Vagina (tissue), 2 donors: ENCODE data around the gene PRELID1. TPM values are rescaled to one million over a fixed set of nuclear protein-coding genes. Genes with fewer than 3 reads are reported as not detected.

Source experiments
- DNase-seq, 2 donors: peaks; one replicate each; pipeline ENCODE4 v3.0.0-alpha.2; 2017; ENCODE audit errors: extremely low spot score in 2 of 2
- H3K27ac ChIP-seq: fragments of 200-600 bp; sonication (generic); one replicate; pipeline ENCODE4 v1.5.1; 2019
- H3K27me3 ChIP-seq: fragments of 200-600 bp; sonication (generic); one replicate; pipeline ENCODE4 v1.5.1; 2019
- H3K36me3 ChIP-seq, 2 donors: fragments of 200-600 bp; sonication (generic); one replicate each; pipeline ENCODE4 v1.5.1; 2017 to 2019
- H3K4me1 ChIP-seq: fragments of 200-600 bp; sonication (generic); one replicate; pipeline ENCODE4 v1.5.1; 2019
- H3K4me3 ChIP-seq, 2 donors: fragments of 200-600 bp; sonication (generic); 1 replicate in 1 of 2; 2 replicates in 1 of 2; pipeline ENCODE4 v1.5.1; 2016 to 2019
- H3K9me3 ChIP-seq: fragments of 200-600 bp; sonication (generic); one replicate; pipeline ENCODE4 v1.5.1; 2019
- CTCF ChIP-seq, 3 experiments: fragments of 450-650 bp in 2 of 3; fragments of 200-600 bp in 1 of 3; sonication (generic) in 1 of 3; IDR thresholded peaks; one replicate each; pipeline ENCODE4 v1.5.1; 2017 to 2019; ENCODE audit warnings: antibody characterized with exemption in 3 of 3, mild to moderate bottlenecking in 2 of 3, moderate library complexity in 2 of 3
- POLR2A ChIP-seq, 2 donors: fragments of 450-650 bp; IDR thresholded peaks; one replicate each; pipeline ENCODE4 v1.6.1; 2017; ENCODE audit warnings: antibody characterized with exemption in 2 of 2, mild to moderate bottlenecking in 2 of 2, moderate library complexity in 2 of 2
- POLR2AphosphoS5 ChIP-seq, 2 donors: sonication (generic); formaldehyde crosslinking; IDR thresholded peaks; one replicate each; pipeline ENCODE4 v1.9.0; 2017; ENCODE audit warnings: antibody characterized with exemption in 2 of 2, mild to moderate bottlenecking in 2 of 2, low read depth in 1 of 2; ENCODE audit not compliant: insufficient read depth in 1 of 2
- intact Hi-C: fragments of 100-400 bp; cut with DNase I; formaldehyde crosslinking; loops from one replicate; pipeline ENCODE4 v1.15.1; 2023
- total RNA-seq: library from RNA; depleted of rRNA; stranded (reverse); fragments of >200 nt; gene quantifications from one replicate; pipeline ENCODE4 v1.2.3, GENCODE V29; 2016

The PRELID1 gene
- total RNA-seq, 1 donor from 2014 or later = 93.3 TPM

- no peak for DNase-seq
- no peak for TF ChIP-seq CTCF (IDR thresholded peaks at IDR 0.05)
- no peak for TF ChIP-seq POLR2A (IDR thresholded peaks at IDR 0.05)
- TF ChIP-seq POLR2AphosphoS5 (IDR thresholded peaks at IDR 0.05; ENCODE audit: insufficient read depth in 1 of 2, low read depth in 1 of 2) = no peak
- Histone ChIP-seq H3K4me3 (no peak overlapping the region), H3K36me3 (peaks cover 0 to 6% of the 10 kb centered on the region in 2 donors), H3K4me1 (peaks cover 53% of the 10 kb centered on the region), H3K9me3 (no peaks in the 10 kb centered on the region), H3K27me3 (no peaks in the 10 kb centered on the region), H3K27ac (no peak overlapping the region)
- intact Hi-C loops = loop anchor here (10.0 kb wide), 1 partner anchor 1097 kb away; no protein-coding TSS in a partner anchor
These were observed 44.1 kb downstream of the PRELID1 start for GRCh38 chr5:177347699-177348098.

GRCh38 chr5:177349362-177349647 is 45.7 kb downstream of the PRELID1 start:
- DNase-seq = no peak
- H3K4me1 ChIP-seq = peaks cover 53% of the 10 kb centered on the region
- H3K36me3 ChIP-seq = peaks cover 0 to 5% of the 10 kb centered on the region in 2 donors
- H3K4me3 ChIP-seq = no peak overlapping the region
- no peaks in the 10 kb centered on the region for H3K9me3 ChIP-seq
- intact Hi-C loops = loop anchor here (10.0 kb wide), 1 partner anchor 1095 kb away; no protein-coding TSS in a partner anchor
- no peak for TF ChIP-seq POLR2AphosphoS5 (IDR thresholded peaks at IDR 0.05; ENCODE audit: insufficient read depth in 1 of 2, low read depth in 1 of 2)
- no peak for TF ChIP-seq CTCF (IDR thresholded peaks at IDR 0.05)
- no peak for TF ChIP-seq POLR2A (IDR thresholded peaks at IDR 0.05)
- H3K27ac ChIP-seq = no peak overlapping the region
- no peaks in the 10 kb centered on the region for H3K27me3 ChIP-seq

- H3K36me3 ChIP-seq = peaks cover 0 to under 1% of the 10 kb centered on the region in 2 donors
- TF ChIP-seq POLR2A (IDR thresholded peaks at IDR 0.05) (no peak), POLR2AphosphoS5 (IDR thresholded peaks at IDR 0.05; ENCODE audit: insufficient read depth in 1 of 2, low read depth in 1 of 2) (no peak), CTCF (IDR thresholded peaks at IDR 0.05) (no peak)
- H3K4me3 ChIP-seq = peak overlapping the region; percentile 68 to 99
- H3K27me3 ChIP-seq = no peaks in the 10 kb centered on the region
- no peaks in the 10 kb centered on the region for H3K9me3 ChIP-seq
- H3K27ac ChIP-seq = no peak overlapping the region
- DNase-seq = no peak
- H3K4me1 ChIP-seq = peaks cover 53% of the 10 kb centered on the region
- intact Hi-C loops = loop anchor here (10.0 kb wide), 1 partner anchor 1095 kb away; no protein-coding TSS in a partner anchor
These were observed 46.2 kb downstream of the PRELID1 start for GRCh38 chr5:177349762-177350161.

GRCh38 chr5:177350776-177351391 is 47.3 kb downstream of the PRELID1 start:
- Histone ChIP-seq H3K36me3 (no peaks in the 10 kb centered on the region), H3K4me1 (peaks cover 48% of the 10 kb centered on the region), H3K27ac (peak overlapping the region; percentile 91), H3K27me3 (no peaks in the 10 kb centered on the region), H3K4me3 (peak overlapping the region; percentile 68 to 99), H3K9me3 (no peaks in the 10 kb centered on the region)
- no peak for DNase-seq
- no peak for TF ChIP-seq CTCF (IDR thresholded peaks at IDR 0.05)
- TF ChIP-seq POLR2AphosphoS5 (IDR thresholded peaks at IDR 0.05; ENCODE audit: insufficient read depth in 1 of 2, low read depth in 1 of 2) = no peak
- no peak for TF ChIP-seq POLR2A (IDR thresholded peaks at IDR 0.05)
- intact Hi-C loops = no loop called here
